Kasumi-1 (cell line): ENCODE measurements around the gene PARP14.

Experiments
- DNase-seq, 2 experiments: peaks; one replicate each; lab custom pipeline; 2025; lab: John Stamatoyannopoulos, UW

The PARP14 gene

DNA sequence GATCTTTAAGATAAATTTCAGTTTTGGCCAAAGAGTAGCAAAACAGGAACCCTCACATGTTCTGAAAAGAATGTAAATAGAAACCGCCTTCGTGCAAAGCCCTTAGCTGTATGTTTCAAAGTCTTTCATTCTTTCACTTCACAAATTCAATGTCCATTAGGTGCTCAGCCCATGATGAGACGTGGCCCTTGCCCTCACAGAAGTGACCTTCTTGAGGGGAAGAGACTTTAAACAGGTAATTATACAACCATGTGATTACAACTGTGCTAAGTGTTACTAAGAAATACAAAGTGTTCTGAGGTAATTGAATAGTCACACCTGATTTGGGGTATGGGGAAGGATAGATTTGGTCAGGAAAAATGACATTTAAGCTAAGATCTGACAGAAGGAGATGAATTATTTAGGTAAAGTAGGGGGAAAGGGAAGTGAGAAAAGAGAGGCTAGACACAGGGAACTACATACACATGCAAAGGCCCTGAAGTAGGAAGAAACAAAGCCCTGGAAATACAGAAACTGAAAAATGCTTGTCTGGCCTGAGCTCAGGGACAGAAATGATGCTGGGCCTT lies 93.4 kb downstream of the PARP14 start:
- DNase-seq: no peak

DNA sequence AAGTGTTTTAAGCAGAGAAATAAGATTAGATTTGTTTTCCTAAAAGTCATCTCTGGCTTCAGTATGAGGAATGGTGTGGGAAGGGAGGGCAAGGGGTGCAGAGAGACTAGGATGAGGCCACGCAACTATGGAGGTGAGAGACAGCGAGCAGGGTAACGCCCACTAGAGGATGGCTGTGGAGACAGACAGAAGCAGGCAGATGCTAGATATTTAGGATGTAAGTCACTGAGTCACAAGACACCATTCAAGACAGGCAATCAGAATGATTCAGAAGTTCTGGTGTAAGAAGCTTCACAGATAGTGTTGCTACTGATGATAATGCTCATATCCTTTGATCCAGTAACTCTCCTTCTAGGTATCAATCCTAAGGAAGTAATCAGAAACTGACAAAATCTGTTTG lies 93.9 kb downstream of the PARP14 start:
- DNase-seq: no peak

DNA sequence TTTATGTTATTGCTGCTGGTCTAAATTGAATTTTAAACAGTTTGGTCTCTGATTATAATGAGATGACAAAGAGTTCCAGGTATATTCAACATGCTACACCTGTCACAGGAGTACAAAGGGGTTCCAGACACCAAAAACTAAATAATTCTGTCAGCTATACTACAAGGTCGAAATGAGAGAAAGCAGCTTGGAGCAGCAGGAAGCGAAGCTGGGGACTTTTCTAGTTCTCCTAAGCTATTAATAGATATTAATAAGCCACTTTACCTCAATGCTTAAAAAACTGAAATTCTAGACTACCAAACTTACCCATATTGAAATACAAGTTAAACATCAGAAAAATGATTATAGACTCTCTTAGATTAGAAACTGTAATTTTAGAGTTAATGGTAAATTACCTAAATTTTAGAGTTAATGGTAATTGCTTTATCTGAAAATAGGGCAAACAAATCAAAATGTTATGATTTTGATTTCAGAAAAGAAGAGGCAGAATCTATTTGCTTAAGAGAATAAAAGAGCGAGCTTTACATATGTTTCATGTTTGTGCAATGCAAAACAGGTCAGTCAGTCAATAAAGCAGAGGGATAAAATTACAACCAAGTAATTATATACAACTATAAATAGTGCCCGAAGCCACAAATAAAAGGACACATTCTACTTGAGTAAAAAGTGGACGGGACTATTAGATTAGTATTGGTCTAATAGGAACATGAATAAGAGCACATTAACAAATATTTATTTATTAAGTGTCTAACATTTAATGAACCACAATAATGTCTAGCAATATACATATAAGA lies 96.2 kb downstream of the PARP14 start:
- no peak for DNase-seq

DNA sequence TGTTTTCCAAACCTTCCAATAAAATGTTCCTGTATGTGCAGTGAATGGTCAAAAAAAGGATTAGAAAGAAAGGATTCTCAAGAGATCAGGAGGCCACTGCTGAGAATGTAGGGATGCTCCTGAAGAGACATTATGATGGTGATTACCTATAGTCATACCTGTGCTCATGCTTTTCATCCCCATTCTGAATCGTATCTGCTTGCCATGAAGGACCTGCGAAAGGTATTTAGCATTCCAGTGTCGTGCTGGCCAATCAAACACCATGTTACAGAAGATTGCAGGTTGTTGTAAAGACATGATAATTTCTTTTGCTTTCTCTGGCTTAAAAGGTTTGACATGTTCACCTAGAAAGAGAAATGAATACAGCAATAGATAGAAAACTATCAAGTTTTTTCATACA lies 96.9 kb downstream of the PARP14 start:
- DNase-seq: no peak
